ENCODE results near the gene TMEM176A. TPM values are rescaled to one million over a fixed set of nuclear protein-coding genes. Genes with fewer than 3 reads are reported as not detected.

TMEM176A gene
- total RNA-seq, 1 experiment from 2014 or later = not detected

- peaks cover 41% of the 10 kb centered on the region for H3K27me3 ChIP-seq (ENCODE audit: insufficient read depth, low read length)
- no peaks in the 10 kb centered on the region for H3K36me3 ChIP-seq (ENCODE audit: control insufficient read depth in 1 of 2, insufficient read depth in 2 of 2, low read length in 2 of 2)
- RAD21 ChIA-PET (ENCODE audit: low non-redundant PET in 1 of 2, low total read pairs in 2 of 2, uncharacterized antibody in 2 of 2, unreplicated experiment in 2 of 2) = no interaction called here
- POLR2A ChIA-PET = no interaction called here
- H4K20me1 ChIP-seq (ENCODE audit: insufficient read depth) = no peaks in the 10 kb centered on the region
- H3K4me2 ChIP-seq (ENCODE audit: low read length) = no peak overlapping the region
- H3K27ac ChIP-seq (ENCODE audit: low read depth, low read length) = no peak overlapping the region
- no peak overlapping the region for H3K4me3 ChIP-seq (replicated peaks in 1 of 2; ENCODE audit: low read depth in 1 of 2, low read length in 2 of 2)
- no peak overlapping the region for H2AFZ ChIP-seq (ENCODE audit: low read depth, low read length, poor library complexity, severe bottlenecking)
- DNase-seq (ENCODE audit: low read depth, low spot score) (no peak), ATAC-seq (no peak)
- no peak overlapping the region for H3K9ac ChIP-seq (ENCODE audit: low read length)
- no peaks in the 10 kb centered on the region for H3K9me3 ChIP-seq (ENCODE audit: control insufficient read depth in 1 of 2, insufficient read depth in 1 of 2, low read depth in 1 of 2, low read length in 2 of 2)
- H3K9me2 ChIP-seq (ENCODE audit: insufficient read depth) = no peaks in the 10 kb centered on the region
- H3K79me2 ChIP-seq (ENCODE audit: insufficient read depth, low read length) = no peaks in the 10 kb centered on the region
- H3K4me1 ChIP-seq (ENCODE audit: control insufficient read depth in 1 of 2, insufficient read depth in 2 of 2, low read length in 2 of 2) = no peaks in the 10 kb centered on the region; a peak in 1 of 4 replicates
- TF ChIP-seq EGR1 (IDR thresholded peaks at IDR 0.05; ENCODE audit: low read depth) (no peak), CTCF (IDR thresholded peaks at IDR 0.05 in 2 of 3, conservative IDR thresholded peaks at IDR 0.05 in 1 of 3; ENCODE audit: borderline replicate concordance in 1 of 3, insufficient read depth in 1 of 3, low read depth in 2 of 3, low read length in 2 of 3) (no peak), ZFX (IDR thresholded peaks at IDR 0.05) (no peak), ZNF274 (IDR thresholded peaks at IDR 0.05; ENCODE audit: low read depth, low read length) (no peak), ATF3 (IDR thresholded peaks at IDR 0.05) (no peak), RAD21 (IDR thresholded peaks at IDR 0.05; ENCODE audit: low read depth) (no peak), SRF (IDR thresholded peaks at IDR 0.05; ENCODE audit: low read depth) (no peak), MAX (IDR thresholded peaks at IDR 0.05) (no peak), EZH2 (IDR thresholded peaks at IDR 0.05) (no peak), POLR2AphosphoS5 (IDR thresholded peaks at IDR 0.05; ENCODE audit: low read depth, low read length) (no peak), CBX3 (IDR thresholded peaks at IDR 0.05; ENCODE audit: low read depth) (no peak), POLR2A (IDR thresholded peaks at IDR 0.05; ENCODE audit: borderline replicate concordance, extremely low read depth, insufficient read depth, insufficient read length) (no peak), CEBPB (IDR thresholded peaks at IDR 0.05; ENCODE audit: low read depth) (no peak), TCF7L2 (IDR thresholded peaks at IDR 0.05; ENCODE audit: borderline replicate concordance, extremely low read depth, insufficient read depth, insufficient read length) (no peak), JUND (IDR thresholded peaks at IDR 0.05) (no peak), FOSL1 (IDR thresholded peaks at IDR 0.05; ENCODE audit: low read depth) (no peak), SIN3A (IDR thresholded peaks at IDR 0.05; ENCODE audit: low read depth) (no peak), SP1 (IDR thresholded peaks at IDR 0.05; ENCODE audit: low read depth) (no peak), YY1 (IDR thresholded peaks at IDR 0.05; ENCODE audit: extremely low read depth, insufficient replicate concordance, low read depth, low read length) (no peak)
- TF ChIP-seq, protein P1, sequence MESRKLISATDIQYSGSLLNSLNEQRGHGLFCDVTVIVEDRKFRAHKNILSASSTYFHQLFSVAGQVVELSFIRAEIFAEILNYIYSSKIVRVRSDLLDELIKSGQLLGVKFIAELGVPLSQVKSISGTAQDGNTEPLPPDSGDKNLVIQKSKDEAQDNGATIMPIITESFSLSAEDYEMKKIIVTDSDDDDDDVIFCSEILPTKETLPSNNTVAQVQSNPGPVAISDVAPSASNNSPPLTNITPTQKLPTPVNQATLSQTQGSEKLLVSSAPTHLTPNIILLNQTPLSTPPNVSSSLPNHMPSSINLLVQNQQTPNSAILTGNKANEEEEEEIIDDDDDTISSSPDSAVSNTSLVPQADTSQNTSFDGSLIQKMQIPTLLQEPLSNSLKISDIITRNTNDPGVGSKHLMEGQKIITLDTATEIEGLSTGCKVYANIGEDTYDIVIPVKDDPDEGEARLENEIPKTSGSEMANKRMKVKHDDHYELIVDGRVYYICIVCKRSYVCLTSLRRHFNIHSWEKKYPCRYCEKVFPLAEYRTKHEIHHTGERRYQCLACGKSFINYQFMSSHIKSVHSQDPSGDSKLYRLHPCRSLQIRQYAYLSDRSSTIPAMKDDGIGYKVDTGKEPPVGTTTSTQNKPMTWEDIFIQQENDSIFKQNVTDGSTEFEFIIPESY (IDR thresholded peaks at IDR 0.05; ENCODE audit: extremely low read depth, insufficient replicate concordance, low read length) = no peak
- CTCF ChIA-PET = no interaction called here
- BruUV-seq (replicated peaks) = no TSS peak
- intact Hi-C loops (cut with micrococcal nuclease) = no loop called here
These were observed 10.0 kb upstream of the TMEM176A start for GRCh38 chr7:150790416-150791075.
